GM18870 (cell line): ENCODE measurements around the gene EVI2B.
"Not testable (repeated sequence)": the region's sequence is repeated elsewhere in the genome, so short reads cannot be mapped to it uniquely, and the experiment has no call there.

ENCODE experiments used
- ATAC-seq: cut with Tn5 transposase; IDR thresholded peaks from one replicate; pipeline ENCODE4 v1.9.1; 2021; ENCODE audit warnings: moderate library complexity; ENCODE audit not compliant: unreplicated experiment

Gene EVI2B, protein sequence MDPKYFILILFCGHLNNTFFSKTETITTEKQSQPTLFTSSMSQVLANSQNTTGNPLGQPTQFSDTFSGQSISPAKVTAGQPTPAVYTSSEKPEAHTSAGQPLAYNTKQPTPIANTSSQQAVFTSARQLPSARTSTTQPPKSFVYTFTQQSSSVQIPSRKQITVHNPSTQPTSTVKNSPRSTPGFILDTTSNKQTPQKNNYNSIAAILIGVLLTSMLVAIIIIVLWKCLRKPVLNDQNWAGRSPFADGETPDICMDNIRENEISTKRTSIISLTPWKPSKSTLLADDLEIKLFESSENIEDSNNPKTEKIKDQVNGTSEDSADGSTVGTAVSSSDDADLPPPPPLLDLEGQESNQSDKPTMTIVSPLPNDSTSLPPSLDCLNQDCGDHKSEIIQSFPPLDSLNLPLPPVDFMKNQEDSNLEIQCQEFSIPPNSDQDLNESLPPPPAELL

DNA sequence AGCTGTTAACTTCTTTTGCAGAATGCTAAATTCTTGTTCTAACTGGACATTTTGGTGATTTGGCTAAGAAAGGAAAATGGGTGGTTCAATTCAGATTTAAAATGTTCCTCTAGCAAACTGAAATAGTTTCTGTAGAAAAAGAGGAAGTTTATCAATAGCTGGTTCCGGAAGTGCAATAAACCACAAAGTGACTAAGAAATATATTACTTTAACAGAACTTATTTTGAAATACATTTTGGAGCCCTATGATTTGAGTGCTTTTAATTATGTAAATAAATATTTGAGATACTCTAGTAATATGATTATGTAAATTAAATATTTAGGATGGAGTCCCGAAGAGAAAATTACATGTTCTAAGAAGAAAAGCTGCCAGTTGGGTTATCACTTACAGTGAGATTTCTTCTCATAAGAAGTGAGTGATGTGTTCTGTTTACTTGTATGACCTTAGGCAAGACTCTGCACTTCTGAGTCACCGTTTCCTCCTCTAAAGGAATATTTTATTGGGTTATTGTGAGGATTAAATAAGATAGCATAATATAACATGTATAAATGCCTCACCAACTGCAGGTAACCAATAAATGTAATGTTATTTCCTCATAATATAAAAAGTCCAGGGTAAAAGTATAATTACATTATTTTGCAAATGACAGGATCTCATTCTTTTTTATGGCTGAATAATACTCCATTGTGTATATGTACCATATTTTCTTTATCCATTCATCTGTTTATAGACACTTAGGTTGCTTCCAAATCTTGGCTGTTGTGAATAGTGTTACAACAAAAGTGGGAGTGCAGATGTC lies at the start of gene EVI2B:
Gene EVI2B, minus strand, starts transcription at position 73 of the 800 bp plus-strand sequence. CDS start 8,445 bp downstream, outside the sequence.
- ATAC-seq: peak; percentile 37

DNA sequence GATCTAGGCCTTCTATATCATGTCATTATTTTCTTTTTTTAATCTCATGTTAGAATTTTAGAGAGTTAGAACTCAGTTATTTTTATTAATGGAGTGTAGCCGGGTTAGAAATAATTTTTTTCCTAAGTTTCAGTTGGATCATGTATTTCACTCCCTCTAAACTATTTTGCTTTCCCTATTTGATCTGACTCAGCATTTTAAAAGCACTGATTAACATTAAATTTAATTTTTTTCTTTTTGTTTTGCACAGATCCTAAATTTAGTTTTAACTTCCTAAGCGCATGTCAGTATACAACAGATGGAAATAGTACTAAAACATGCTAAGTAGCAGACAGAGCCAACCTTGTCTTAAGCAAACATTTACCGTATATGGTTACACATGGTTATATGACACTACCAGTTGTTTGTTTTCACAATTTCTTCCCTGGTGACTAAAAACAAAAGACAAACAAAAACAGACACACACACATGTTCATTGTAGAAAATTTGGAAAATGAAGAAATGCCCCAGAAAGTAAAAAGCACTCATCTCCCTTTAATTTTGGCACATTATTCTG lies 44.1 kb upstream of the EVI2B start:
- no peak for ATAC-seq

DNA sequence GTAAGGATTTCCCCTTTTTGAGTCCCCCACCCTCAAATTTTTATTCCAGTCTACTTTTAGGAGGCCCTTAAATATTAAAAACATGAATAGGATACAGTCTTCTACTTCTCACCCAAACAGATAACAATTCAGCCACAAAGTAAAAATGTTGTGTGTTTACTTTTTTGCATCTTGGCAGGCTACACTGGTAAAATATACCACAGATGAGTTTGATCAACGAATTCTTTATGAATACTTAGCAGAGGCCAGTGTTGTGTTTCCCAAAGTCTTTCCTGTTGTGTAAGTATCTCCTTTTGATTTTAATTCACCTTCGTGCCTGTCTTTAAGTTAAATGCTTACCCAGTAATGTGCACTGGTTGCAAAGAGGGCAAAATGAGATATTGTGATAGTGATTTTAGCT lies 43.2 kb upstream of the EVI2B start:
- no peak for ATAC-seq

DNA sequence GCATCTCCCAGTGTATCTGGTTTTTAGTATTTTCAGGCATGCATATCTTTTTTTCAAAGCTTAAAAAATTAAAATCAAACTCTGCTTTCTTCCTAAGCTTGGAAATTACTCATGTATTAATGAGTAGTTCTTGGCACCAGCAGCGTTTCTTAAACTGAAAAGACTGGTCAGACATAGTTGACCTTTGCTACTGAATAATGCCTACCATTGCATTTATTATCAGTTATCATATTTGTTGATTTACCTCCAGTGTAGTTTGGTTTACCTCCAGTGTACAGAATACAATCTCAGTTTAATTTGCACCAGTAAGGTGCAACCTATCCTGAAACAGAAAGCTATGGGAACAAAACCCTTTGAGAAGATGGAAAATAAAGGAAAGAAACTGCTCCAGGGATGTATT lies 42.1 kb upstream of the EVI2B start:
- ATAC-seq: no peak

DNA sequence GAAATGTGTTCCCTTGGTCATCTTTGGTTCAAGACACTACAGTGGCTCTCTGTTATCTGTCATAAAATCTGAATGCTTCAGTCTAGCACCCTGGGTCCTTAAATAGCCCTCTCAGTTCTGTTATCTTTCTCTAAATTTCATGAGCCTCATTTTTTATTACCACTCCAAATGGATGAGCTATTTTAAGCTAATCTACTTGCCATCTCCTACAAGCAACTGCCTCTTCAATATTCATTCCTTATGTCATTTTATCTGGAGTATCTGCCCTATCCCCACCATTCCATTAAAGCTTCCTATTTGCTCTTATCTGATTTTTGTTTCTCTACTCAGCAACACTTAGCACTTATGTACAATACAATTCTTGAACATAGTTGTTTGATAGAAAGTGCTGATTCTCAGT lies 35.6 kb upstream of the EVI2B start:
- ATAC-seq: no peak

DNA sequence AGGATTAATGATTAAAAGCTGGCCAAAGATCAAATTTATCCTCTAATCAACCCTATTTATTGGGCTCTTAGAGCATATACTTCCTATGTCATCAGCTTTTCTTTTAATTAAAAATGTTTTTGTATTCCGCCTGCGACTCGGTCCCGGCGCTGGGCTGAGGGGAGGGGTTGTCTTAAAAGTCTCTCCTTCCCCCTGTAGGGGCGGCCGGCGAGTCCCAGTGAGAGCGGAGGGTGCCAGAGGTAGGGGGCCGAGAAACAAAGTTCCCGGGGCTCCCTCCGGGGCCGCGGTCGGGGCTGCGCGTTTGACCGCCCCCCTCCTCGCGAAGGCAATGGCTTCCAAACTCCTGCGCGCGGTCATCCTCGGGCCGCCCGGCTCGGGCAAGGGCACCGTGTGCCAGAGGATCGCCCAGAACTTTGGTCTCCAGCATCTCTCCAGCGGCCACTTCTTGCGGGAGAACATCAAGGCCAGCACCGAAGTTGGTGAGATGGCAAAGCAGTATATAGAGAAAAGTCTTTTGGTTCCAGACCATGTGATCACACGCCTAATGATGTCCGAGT lies 31.4 kb upstream of the EVI2B start:
- not testable (repeated sequence) for ATAC-seq

DNA sequence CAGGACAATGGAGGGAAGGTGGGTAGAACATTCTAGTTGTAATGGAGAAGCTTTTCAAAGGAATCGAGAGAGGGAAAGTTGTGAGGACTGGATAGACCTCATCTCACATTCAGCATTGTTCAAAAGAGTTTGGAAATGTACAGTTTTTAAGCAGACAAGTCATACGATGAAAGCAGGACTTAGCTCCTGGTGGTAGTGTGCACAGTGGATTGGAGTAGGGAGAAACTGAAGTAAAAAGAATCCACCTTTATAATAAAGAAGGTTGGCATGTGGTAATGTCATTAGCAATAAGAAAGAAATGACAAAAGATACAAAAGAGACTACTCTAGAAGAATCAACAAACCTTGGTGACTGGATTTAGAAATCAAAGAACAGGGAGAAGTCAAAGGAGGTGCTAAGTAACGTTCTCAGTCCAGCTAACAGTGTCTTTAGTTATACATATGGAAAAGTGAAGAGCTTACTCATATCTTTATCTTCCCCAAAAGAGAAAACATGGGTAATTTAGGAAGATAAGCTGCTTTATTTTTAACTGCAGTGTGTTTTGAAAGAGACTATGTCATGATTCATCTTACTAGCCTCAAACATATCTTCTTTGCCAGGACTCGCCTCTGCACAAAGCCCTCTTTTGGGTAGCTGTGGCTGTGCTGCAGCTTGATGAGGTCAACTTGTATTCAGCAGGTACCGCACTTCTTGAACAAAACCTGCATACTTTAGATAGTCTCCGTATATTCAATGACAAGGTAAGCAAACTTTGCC lies 26.2 kb upstream of the EVI2B start:
- ATAC-seq: no peak

DNA sequence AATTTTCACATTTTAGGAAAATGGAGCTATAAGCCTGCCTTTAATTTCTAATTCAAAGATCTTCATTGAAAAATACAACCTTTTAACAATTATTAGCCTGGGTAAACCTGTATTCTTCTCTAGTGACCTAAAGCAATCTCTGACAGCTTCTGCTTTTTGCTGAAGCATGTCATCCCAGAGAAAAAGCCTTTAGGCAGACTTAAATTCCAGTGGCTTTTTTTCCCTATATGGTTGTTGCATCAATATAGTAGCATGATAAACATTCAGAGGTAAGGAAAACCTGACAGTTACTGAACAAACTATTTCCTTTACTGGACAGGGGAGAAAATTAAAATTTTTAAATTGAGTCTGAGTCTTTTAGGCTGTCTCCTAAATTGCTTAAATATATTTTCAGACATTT lies 15.4 kb upstream of the EVI2B start:
- no peak for ATAC-seq

DNA sequence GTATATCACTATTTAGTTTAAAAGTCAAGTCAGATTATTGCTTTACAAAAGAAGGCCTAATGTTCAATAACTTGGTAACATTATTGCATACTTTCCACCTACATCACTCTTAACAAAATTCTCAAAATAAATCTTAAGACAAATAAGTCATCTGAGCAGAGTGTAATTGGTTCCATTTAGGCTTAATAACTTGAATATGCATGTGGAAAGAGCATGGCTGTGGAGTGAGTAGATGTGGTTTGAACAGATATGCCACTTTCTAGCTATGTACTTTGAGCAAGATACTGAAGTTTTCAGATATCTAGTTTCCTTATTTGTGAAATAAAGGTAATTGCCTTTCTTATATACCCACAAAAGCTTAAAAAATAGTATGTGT lies 14.3 kb upstream of the EVI2B start:
- no peak for ATAC-seq

DNA sequence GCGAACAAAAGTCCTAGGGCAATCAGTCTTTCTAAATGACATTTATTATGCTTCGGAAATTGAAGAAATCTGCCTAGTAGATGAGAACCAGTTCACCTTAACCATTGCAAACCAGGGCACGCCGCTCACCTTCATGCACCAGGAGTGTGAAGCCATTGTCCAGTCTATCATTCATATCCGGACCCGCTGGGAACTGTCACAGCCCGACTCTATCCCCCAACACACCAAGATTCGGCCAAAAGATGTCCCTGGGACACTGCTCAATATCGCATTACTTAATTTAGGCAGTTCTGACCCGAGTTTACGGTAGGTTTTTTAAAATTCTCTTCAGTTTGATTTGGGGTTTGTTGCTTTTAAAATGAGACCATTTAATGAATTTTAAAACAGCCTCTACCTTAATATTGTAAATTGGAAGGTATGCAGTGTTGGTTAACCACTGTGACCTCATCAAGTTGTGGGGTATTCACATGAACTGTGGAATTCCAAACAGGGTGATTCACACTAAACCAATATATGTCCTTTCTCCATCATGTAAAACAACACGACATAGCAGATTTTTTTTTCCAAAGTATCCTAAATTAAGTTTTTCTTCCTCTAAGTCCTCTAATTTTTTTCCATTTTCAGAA lies 13.8 kb upstream of the EVI2B start:
- ATAC-seq: no peak

DNA sequence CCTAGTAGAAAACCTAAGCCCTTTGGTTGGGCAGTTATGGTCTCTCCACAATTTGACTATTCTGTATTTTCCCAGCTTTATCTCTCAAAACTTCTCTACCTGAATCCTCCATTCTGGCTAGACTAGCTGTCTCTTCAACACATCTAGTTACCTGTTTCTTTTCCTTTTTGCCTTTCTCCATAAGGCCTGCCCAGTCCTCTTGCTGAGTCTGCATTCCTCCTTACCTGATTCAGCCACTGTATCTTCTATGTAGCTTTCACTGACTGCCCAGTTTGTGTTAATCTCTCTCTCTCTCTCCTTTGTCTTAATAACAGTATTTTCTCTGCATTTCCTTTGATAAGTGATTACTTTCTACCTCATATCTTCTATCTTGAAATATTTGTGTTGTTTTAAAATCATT lies 9.7 kb upstream of the EVI2B start:
- ATAC-seq: no peak

DNA sequence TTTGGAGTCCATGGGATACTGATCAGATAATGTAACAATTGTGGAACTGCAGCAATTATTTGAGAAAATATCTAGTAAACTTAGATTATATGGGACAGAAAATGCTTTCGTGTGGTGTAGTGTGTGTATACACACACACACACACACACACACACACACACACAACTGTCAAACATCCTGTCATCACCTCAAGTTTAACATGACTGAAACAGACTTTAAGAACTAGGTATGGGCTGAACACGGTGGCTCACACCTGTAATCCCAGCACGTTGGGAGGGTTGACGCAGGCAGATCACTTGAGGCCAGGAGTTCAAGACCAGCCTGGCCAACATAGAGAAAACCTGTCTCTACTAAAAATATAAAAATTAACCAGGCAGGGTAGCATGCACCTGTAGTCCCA lies 8.1 kb upstream of the EVI2B start:
- no peak for ATAC-seq

DNA sequence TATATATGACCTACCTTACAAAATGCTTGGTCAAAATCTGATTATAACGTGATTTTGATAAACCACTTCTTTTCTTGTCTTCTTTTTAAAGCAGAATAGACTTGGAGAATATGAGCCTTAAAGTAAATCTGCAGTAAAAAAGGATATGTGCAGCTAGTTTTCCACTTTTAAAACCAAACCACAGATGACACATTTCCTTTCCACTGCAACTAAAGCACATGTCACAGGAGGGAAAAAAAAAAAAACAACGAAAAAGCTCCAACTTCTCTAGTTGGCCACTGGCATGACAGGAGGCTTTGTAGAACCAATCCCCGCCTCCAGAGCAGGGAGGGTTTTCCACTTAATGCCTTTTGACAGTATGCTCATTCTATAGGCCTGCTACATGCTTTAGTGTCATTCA lies 7.6 kb upstream of the EVI2B start, which contains the start of gene EVI2A:
Gene EVI2A, minus strand, starts transcription at position 142 of the 400 bp plus-strand sequence. CDS start 2,609 bp downstream, outside the sequence.
- ATAC-seq: peak; percentile 40

DNA sequence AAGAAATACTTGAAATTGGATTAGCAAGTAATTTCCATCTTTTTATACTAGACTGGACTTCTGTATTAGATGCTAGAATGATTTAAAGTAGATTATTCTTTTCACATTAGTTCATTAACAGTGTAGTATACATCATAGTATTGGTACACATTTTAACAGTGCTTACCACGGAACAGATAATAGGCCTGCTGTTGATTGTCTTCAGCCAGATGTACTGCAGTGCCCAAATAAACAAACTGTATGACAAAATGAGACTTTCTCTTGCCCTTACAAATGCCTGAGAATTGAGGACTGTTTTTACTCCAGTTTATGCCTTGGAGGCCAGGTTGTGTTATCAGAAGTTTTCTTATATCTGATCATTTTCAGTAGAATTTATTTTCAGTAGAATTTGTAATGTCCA lies 6.9 kb upstream of the EVI2B start:
- ATAC-seq: no peak

DNA sequence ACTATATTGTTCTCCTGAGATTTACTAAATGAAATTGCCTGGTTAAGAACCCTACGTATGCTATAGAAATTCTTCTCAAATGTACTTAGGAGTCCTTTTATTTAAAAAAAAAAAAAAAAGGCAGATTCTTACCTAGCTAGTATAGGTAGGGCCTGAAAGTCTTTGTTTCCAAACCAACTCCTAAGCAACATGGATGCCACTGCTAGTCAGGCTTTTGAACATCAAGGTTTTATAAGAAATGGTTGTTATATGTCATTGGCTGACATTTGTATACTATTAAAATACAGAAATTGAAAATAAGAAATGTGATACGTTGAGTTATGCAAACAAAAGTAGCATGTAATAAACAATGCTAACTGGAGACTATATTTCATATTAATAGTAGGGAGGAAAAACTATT lies 6.4 kb upstream of the EVI2B start:
- no peak for ATAC-seq

DNA sequence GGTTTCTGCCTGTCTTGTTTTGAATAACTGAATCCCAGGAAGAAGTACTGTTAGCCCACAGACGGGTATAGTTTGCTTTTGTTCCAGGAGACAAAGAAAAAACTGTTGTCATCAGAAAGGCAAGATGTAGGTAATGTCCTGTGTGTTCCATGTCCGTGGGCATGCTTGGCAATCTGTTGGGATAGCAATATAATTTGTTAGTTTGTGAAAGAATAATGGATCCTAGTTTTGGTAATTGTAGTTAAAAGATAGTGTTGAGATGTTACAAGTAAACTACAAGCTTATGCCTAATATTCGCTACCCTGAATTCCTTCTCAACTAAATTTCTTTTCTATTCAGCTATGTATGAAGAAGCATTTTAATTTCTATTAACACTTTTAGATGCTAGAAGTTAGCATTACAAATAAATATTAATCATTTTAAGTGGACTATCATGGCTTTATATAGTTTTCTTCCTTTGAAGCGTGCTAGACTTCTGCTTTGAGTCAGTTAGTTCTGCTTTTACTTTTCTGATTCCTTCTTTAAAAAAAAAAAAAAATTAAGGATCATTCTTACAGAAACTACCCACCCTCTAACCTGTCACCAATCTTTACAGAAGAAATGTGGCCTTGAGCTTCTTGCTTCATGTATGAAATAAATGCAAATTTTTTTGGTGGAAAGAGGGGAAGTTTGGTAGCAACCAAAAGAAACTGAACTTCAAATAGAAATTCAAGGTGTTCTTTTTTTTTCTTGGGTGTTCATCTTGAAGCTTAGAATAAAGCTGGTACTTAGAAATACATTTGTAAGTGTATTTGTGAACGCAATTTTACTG lies 5.2 kb upstream of the EVI2B start:
- peak; percentile 6 for ATAC-seq

DNA sequence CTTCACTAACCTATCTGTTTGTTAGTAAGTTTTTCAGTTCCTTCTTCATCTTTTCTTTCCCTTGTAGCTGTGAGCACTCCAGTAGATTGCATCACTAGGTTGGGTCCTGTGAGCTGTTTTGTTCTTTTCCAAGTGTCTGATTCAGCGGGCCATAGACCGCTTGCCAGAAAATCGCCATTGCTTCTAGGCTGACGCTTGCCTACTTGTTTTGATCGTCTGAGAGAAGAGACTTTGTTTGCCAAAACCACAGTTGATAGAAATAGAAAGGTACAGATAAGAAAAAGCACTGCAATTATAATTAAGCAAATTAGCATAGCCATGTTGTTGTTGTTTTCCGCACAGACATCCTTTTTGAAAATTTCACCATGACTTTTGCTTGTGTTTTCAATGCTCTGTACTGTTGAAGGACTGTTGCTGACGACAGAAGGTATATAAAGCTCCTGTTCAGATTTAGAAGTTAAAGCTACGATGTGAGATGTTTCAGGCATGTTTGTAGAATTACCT lies 4.5 kb upstream of the EVI2B start:
- peak; percentile 21 for ATAC-seq

DNA sequence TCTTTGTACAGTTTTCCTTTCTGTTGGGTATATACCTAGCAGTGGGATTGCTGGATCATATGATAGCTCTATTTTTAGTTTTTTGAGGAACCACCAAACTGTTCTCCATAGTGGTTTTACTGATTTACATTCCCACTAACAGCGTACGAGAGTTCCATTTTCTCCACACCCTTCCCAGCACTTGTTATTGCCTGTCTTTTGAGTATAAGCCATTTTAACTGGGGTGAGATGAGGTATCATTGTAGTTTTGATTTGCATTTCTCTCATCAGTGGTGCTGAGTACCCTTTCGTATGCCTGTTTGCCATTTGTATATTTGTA lies 887 bp upstream of the EVI2B start:
- ATAC-seq: no peak

DNA sequence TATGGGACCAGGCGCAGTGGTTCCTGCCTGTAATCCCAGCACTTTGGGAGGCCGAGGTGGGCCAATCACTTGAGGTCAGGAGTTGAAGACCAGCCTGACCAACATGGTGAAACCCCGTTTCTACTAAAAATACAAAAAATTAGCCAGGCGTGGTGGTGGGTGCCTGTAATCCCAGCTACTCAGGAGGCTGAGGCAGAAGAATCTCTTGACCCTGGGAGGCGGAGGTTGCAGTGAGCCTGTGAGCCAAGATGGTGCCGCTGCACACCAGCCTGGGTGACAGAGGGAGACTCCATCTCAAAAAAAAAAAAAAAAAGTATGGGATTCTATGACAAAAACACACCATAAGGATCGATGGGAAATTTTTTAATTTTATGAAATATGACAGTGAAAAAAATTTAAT lies 1.6 kb downstream of the EVI2B start:
- ATAC-seq: not testable (repeated sequence)
